Suppressor macrophage (primary cell): ENCODE results near the gene ENO2.

Experiments used
- DNase-seq, 4 experiments: peaks; one replicate each; pipeline ENCODE4 v3.0.0-alpha.2; 2020 to 2022

The ENO2 gene

GRCh38 chr12:6961695-6962284, 47.4 kb downstream of the ENO2 start:
- peak; percentile 73 to 89 (median 84) for DNase-seq

GRCh38 chr12:6962285-6963015, 48.1 kb downstream of the ENO2 start:
- DNase-seq, result peak in 2 of 4 experiments; percentile 12 to 23

- peak in 1 of 4 experiments; percentile 11 for DNase-seq
These were observed 48.8 kb downstream of the ENO2 start for GRCh38 chr12:6963016-6963731.

- peak in 1 of 4 experiments; percentile 21 for DNase-seq
These were observed 49.5 kb downstream of the ENO2 start for GRCh38 chr12:6963791-6964413.

- DNase-seq, result no peak
These were observed 50.2 kb downstream of the ENO2 start for GRCh38 chr12:6964605-6965025.

- peak; percentile 94 to 96 (median 95) for DNase-seq
These were observed 50.8 kb downstream of the ENO2 start for GRCh38 chr12:6965026-6965661.

- no peak for DNase-seq
These were observed 51.3 kb downstream of the ENO2 start for GRCh38 chr12:6965714-6966113.

- DNase-seq, result no peak
These were observed 52.0 kb downstream of the ENO2 start for GRCh38 chr12:6966351-6966750.

GRCh38 chr12:6967651-6968100, 53.3 kb downstream of the ENO2 start:
- no peak for DNase-seq

GRCh38 chr12:6968426-6968825, 54.0 kb downstream of the ENO2 start:
- no peak for DNase-seq

- DNase-seq, result peak in 3 of 4 experiments; percentile 22 to 49 (median 31)
These were observed 55.7 kb downstream of the ENO2 start for GRCh38 chr12:6970096-6970527.
